Fibroblast of pulmonary artery (primary cell): ENCODE data around the gene WBP1L.
"Not testable (repeated sequence)": the region's sequence is repeated elsewhere in the genome, so short reads cannot be mapped to it uniquely, and the experiment has no call there.

Experiments
- DNase-seq: peaks from one replicate; pipeline ENCODE4 v3.0.0-alpha.2; 2010; ENCODE audit warnings: low read depth
- H3K4me3 ChIP-seq: replicated peaks from 2 replicates; pipeline ENCODE4 v1.5.1; 2011; ENCODE audit warnings: low read depth, mild to moderate bottlenecking, control low read depth, low read length, moderate library complexity
- TF ChIP-seq, protein P1 (sequence below): IDR thresholded peaks from 2 replicates; pipeline ENCODE4 v1.5.1; 2011; ENCODE audit warnings: mild to moderate bottlenecking, control low read depth, low read length, inconsistent platforms; ENCODE audit errors: missing control alignments

Gene WBP1L

DNA sequence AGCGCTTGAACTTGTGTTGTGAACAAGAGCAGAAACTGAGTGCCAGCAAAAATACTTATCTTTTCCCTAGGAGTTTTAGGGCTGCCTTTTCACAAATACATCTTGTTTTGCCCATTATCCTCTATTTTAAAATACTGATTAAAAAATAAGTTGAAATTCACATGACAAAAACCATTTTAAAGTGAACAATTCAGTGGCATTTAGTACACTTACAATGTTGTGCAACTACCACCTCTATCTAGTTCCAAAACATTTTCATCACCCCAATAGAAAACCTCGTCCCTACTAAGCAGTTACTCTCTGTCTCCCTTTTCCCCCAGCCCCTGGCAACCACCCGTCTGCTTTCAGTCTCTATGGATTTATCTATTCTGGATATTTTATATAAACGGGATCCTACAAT lies 1.4 kb downstream of the WBP1L start:
- TF ChIP-seq, protein P1, sequence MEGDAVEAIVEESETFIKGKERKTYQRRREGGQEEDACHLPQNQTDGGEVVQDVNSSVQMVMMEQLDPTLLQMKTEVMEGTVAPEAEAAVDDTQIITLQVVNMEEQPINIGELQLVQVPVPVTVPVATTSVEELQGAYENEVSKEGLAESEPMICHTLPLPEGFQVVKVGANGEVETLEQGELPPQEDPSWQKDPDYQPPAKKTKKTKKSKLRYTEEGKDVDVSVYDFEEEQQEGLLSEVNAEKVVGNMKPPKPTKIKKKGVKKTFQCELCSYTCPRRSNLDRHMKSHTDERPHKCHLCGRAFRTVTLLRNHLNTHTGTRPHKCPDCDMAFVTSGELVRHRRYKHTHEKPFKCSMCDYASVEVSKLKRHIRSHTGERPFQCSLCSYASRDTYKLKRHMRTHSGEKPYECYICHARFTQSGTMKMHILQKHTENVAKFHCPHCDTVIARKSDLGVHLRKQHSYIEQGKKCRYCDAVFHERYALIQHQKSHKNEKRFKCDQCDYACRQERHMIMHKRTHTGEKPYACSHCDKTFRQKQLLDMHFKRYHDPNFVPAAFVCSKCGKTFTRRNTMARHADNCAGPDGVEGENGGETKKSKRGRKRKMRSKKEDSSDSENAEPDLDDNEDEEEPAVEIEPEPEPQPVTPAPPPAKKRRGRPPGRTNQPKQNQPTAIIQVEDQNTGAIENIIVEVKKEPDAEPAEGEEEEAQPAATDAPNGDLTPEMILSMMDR: no peak
- H3K4me3 ChIP-seq: peak overlapping the region; percentile 98
- no peak for DNase-seq

DNA sequence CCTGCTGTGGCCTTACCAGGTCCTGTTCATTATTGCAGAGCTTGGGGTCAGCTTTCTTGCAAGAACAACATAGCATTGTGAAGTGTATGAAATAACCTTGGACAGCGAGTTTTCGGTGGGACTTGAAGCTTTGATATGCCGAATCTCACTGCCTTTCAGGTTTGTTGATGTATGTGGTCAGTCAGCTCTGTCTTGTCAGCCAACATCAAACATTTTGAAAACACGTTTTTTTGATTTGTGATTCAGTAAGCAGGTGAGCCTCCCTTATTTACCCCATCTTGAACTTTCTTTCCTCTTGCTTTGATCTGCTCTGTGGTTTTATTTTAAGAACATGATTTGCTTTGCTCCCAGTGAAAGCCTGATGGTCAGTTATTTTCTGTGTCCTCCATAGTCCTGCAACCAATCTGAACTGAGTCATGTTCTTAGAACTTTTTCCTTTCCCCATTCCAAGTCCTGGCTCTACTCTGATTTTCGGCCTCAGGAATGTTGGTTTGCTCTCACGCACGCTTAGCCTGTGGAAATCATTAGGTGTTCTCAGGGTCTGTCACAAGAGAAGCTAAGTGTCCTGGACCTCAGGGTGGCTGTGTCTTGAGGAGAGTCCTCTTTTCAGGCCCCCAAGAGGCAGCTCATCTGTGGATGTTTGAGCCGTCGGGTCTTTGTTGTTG lies 8.7 kb downstream of the WBP1L start:
- DNase-seq: peak; percentile 78
- no peak overlapping the region for H3K4me3 ChIP-seq
- TF ChIP-seq, protein P1: no peak

GRCh38 chr10:102752934-102753664 lies 9.4 kb downstream of the WBP1L start:
- no peak overlapping the region for H3K4me3 ChIP-seq
- TF ChIP-seq, protein P1: peak; percentile 74
- peak; percentile 86 for DNase-seq

DNA sequence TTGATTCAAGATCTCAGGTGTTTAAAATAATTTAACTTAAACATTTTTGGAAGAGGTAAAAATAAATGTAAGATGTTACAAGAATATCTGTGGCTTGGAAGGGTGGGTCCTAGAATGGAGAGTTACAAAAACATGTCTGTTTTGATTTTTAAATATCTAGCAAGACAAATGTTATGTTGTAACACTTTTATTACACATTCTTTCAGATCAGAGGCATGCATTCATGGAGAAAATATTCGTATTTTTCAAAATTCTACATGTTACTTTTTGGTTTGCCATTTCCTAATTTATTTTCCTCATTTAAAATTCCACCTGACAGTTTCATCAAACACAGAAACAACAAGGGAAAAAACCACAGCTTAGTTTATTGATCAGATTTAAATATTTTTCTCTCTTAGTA lies 10.0 kb downstream of the WBP1L start:
- no peak overlapping the region for H3K4me3 ChIP-seq
- TF ChIP-seq, protein P1: no peak
- no peak for DNase-seq

GRCh38 chr10:102757323-102757722 lies 13.6 kb downstream of the WBP1L start:
- TF ChIP-seq, protein P1: no peak
- H3K4me3 ChIP-seq: no peak overlapping the region
- no peak for DNase-seq

GRCh38 chr10:102758240-102758932 lies 14.6 kb downstream of the WBP1L start:
- no peak overlapping the region for H3K4me3 ChIP-seq
- no peak for DNase-seq
- TF ChIP-seq, protein P1: no peak

GRCh38 chr10:102758933-102759262 lies 15.2 kb downstream of the WBP1L start:
- not testable (repeated sequence) for DNase-seq, H3K4me3 ChIP-seq
